SK-N-MC (cell line): Measurements from ENCODE around the gene GABRG3.

ENCODE experiments used
- EZH2 ChIP-seq: fragments of 200-600 bp; sonication (generic); IDR thresholded peaks from one replicate; pipeline ENCODE4 v1.6.1; 2017; ENCODE audit warnings: antibody characterized with exemption
- FOXP2 ChIP-seq: optimal IDR thresholded peaks from 2 replicates; pipeline ENCODE3; 2011; ENCODE audit warnings: mild to moderate bottlenecking, moderate library complexity; ENCODE audit not compliant: insufficient read depth; ENCODE audit errors: extremely low read length, control extremely low read depth
- POLR2AphosphoS5 ChIP-seq: IDR thresholded peaks from 2 replicates; pipeline ENCODE4 v1.6.1; 2012; ENCODE audit warnings: mild to moderate bottlenecking, low read depth, low read length, borderline replicate concordance

DNA sequence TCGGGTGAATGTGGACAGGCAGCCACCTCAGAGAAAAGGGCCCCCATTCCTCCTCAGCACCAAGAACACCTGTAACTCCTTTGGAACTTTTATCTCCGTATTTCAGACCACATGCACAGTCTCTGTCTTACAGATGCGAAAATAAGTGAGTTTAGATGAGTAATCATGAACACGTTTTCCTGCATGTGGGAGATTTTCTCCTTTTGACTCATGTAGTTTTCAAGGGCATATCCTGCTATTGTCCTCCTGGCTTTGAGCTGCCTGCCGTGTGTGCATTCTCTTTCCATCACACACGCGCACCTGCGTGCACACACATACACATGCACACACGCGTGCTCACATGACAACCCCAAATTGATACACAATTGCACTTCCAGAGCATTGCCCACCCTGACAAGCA is 239.2 kb downstream of the GABRG3 start:
- TF ChIP-seq EZH2 (no peak), POLR2AphosphoS5 (no peak), FOXP2 (no peak)
